ENCODE data around the gene ZNF496. TPM values are rescaled to one million over a fixed set of nuclear protein-coding genes. Genes with fewer than 3 reads are reported as not detected.
"Not testable (repeated sequence)": the region's sequence is repeated elsewhere in the genome, so short reads cannot be mapped to it uniquely, and the experiment has no call there.

ZNF496 gene
- total RNA-seq, 1 donor from 2014 or later = 43.9 TPM

GRCh38 chr1:247365023-247365422 is 33.4 kb upstream of the ZNF496 start:
- no peak for DNase-seq (ENCODE audit: low read depth)

GRCh38 chr1:247363000-247363399 is 31.3 kb upstream of the ZNF496 start:
- H3K4me3 ChIP-seq (ENCODE audit: low read depth, low read length); DNase-seq (ENCODE audit: low read depth): not testable (repeated sequence)

More at GRCh38 chr1:247365023-247365422, 33.4 kb upstream of the ZNF496 start:
- TF ChIP-seq CTCF (conservative IDR thresholded peaks at IDR 0.05; ENCODE audit: low read depth, low read length) = no peak
- no peak overlapping the region for H3K4me3 ChIP-seq (ENCODE audit: low read depth, low read length)

GRCh38 chr1:247362153-247362552 is 30.5 kb upstream of the ZNF496 start:
- H3K4me3 ChIP-seq (ENCODE audit: low read depth, low read length) = no peak overlapping the region
- no peak for TF ChIP-seq CTCF (conservative IDR thresholded peaks at IDR 0.05; ENCODE audit: low read depth, low read length)
- no peak for DNase-seq (ENCODE audit: low read depth)

GRCh38 chr1:247360991-247361731 is 29.5 kb upstream of the ZNF496 start:
- H3K4me3 ChIP-seq (ENCODE audit: low read depth, low read length) = no peak overlapping the region
- DNase-seq (ENCODE audit: low read depth) = no peak
- TF ChIP-seq CTCF (conservative IDR thresholded peaks at IDR 0.05; ENCODE audit: low read depth, low read length) = no peak

GRCh38 chr1:247360116-247360898 is 28.6 kb upstream of the ZNF496 start:
- TF ChIP-seq CTCF (conservative IDR thresholded peaks at IDR 0.05; ENCODE audit: low read depth, low read length) = no peak
- H3K4me3 ChIP-seq (ENCODE audit: low read depth, low read length) = no peak overlapping the region
- no peak for DNase-seq (ENCODE audit: low read depth)

GRCh38 chr1:247359559-247359958 is 27.9 kb upstream of the ZNF496 start:
- DNase-seq (ENCODE audit: low read depth) = no peak

More at GRCh38 chr1:247359559-247359958, 27.9 kb upstream of the ZNF496 start:
- TF ChIP-seq CTCF (conservative IDR thresholded peaks at IDR 0.05; ENCODE audit: low read depth, low read length) = no peak
- no peak overlapping the region for H3K4me3 ChIP-seq (ENCODE audit: low read depth, low read length)
